Skeletal muscle tissue (tissue), 4 donors: Measurements from ENCODE around the gene DHX35. TPM values are rescaled to one million over a fixed set of nuclear protein-coding genes. Genes with fewer than 3 reads are reported as not detected.

Experiments used
- H3K27ac ChIP-seq: one replicate; pipeline ENCODE4 v1.7.0; 2013; ENCODE audit warnings: mild to moderate bottlenecking, low read depth, low read length, inconsistent platforms
- H3K27me3 ChIP-seq, 3 donors: one replicate each; pipeline ENCODE4 v1.7.0; 2013; ENCODE audit warnings: low read length in 3 of 3; ENCODE audit not compliant: control insufficient read depth in 3 of 3, insufficient read depth in 3 of 3
- H3K36me3 ChIP-seq, 3 donors: one replicate each; pipeline ENCODE4 v1.7.0; 2013; ENCODE audit warnings: low read length in 3 of 3; ENCODE audit not compliant: control insufficient read depth in 3 of 3, insufficient read depth in 3 of 3
- H3K4me1 ChIP-seq, 3 donors: one replicate each; pipeline ENCODE4 v1.7.0; 2013; ENCODE audit warnings: low read length in 3 of 3, mild to moderate bottlenecking in 3 of 3; ENCODE audit not compliant: control insufficient read depth in 3 of 3, insufficient read depth in 3 of 3
- H3K4me3 ChIP-seq, 3 donors: one replicate each; pipeline ENCODE4 v1.7.0; 2013; ENCODE audit warnings: low read length in 3 of 3
- H3K9ac ChIP-seq, 3 donors: one replicate each; pipeline ENCODE4 v1.7.0; 2013; ENCODE audit warnings: low read length in 3 of 3, mild to moderate bottlenecking in 3 of 3, moderate library complexity in 2 of 3, low read depth in 1 of 3
- H3K9me3 ChIP-seq, 3 donors: one replicate each; pipeline ENCODE4 v1.7.0; 2013; ENCODE audit warnings: low read length in 3 of 3; ENCODE audit not compliant: control insufficient read depth in 3 of 3
- total RNA-seq: library from RNA; depleted of rRNA; stranded (reverse); fragments of >200 nt; gene quantifications from one replicate; pipeline ENCODE4 v1.2.3, GENCODE V29; 2014
- donor health status: Osteomylitis.

The DHX35 gene
- total RNA-seq, 1 donor from 2014 or later = 8.4 TPM

- H3K27ac ChIP-seq = no peak overlapping the region
- no peak overlapping the region for H3K4me3 ChIP-seq
- peaks cover 0 to under 1% (median 0%) of the 10 kb centered on the region in 3 donors for H3K27me3 ChIP-seq
- H3K9ac ChIP-seq = no peak overlapping the region
- H3K9me3 ChIP-seq = no peaks in the 10 kb centered on the region
- peaks cover 6 to 9% (median 8%) of the 10 kb centered on the region in 3 donors for H3K36me3 ChIP-seq
- peaks cover 3 to 15% (median 13%) of the 10 kb centered on the region in 3 donors for H3K4me1 ChIP-seq
Measured at GRCh38 chr20:39047417-39047985, 85.4 kb downstream of the DHX35 start.

DNA sequence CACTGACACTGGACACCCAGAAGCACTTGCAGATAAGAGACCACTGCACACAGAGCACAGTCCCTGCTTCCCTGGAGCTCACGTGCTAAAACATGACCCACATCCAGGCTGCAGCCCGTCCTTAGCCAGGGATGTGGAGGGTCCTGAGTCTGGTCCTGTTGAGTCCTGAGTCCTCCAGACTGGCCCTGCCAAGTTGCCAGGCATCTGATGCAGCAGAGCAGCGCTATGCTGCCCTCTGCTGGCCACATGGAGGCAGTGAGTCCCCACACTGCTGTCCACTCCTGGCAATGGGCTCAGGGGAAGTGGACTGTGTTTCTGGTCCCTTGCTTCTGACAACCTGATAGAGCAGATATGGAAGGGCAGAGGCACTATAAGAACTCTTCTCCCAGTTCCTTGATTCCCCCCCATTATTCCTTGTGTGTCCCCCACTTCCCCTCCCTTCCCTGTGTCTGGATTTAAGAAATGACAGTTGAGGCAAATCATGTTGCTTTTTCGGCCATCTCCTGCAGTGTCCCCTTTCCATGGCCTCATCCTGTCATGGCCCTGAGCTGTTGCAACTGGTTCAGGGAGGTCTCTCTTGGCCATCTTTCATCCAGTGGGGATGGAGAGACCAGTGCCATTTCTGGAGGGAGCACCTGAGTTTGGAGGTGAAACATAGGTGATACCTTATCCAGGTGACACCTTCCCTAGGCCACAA, 86.0 kb downstream of the DHX35 start:
- H3K9me3 ChIP-seq = no peaks in the 10 kb centered on the region
- no peak overlapping the region for H3K27ac ChIP-seq
- peaks cover 0 to 2% (median 1%) of the 10 kb centered on the region in 3 donors for H3K36me3 ChIP-seq

GRCh38 chr20:39049148-39049547, 87.0 kb downstream of the DHX35 start:
- H3K9ac ChIP-seq = peak overlapping the region in 2 of 3 donors; percentile 33 to 81
- no peaks in the 10 kb centered on the region for H3K9me3 ChIP-seq
- peak overlapping the region in 2 of 3 donors; percentile 81 to 92 for H3K4me3 ChIP-seq
- no peak overlapping the region for H3K27ac ChIP-seq
- peaks cover 0 to 5% (median 0%) of the 10 kb centered on the region in 3 donors for H3K27me3 ChIP-seq
- peaks cover 3 to 15% (median 13%) of the 10 kb centered on the region in 3 donors for H3K4me1 ChIP-seq
- H3K36me3 ChIP-seq = no peaks in the 10 kb centered on the region

More for the DNA sequence above, 86.0 kb downstream of the DHX35 start:
- Histone ChIP-seq H3K4me3 (no peak overlapping the region), H3K4me1 (peaks cover 3 to 15% (median 13%) of the 10 kb centered on the region in 3 donors), H3K9ac (no peak overlapping the region), H3K27me3 (peaks cover 0 to 5% (median 0%) of the 10 kb centered on the region in 3 donors)

- H3K4me3 ChIP-seq = peak overlapping the region; percentile 81 to 92 (median 81)
- no peak overlapping the region for H3K27ac ChIP-seq
- no peaks in the 10 kb centered on the region for H3K36me3 ChIP-seq
- peaks cover 3 to 15% (median 13%) of the 10 kb centered on the region in 3 donors for H3K4me1 ChIP-seq
- H3K9ac ChIP-seq = peak overlapping the region; percentile 75 to 87 (median 81)
- peaks cover 0 to 5% (median 0%) of the 10 kb centered on the region in 3 donors for H3K27me3 ChIP-seq
- no peaks in the 10 kb centered on the region for H3K9me3 ChIP-seq
Measured at GRCh38 chr20:39049684-39050554, 87.8 kb downstream of the DHX35 start.

- Histone ChIP-seq H3K4me3 (peak overlapping the region; percentile 81 to 92 (median 81)), H3K9ac (peak overlapping the region in 1 of 3 donors; percentile 87), H3K9me3 (no peaks in the 10 kb centered on the region), H3K36me3 (no peaks in the 10 kb centered on the region), H3K4me1 (peaks cover 3 to 15% (median 13%) of the 10 kb centered on the region in 3 donors), H3K27me3 (peaks cover 0 to 5% (median 0%) of the 10 kb centered on the region in 3 donors), H3K27ac (no peak overlapping the region)
Measured at GRCh38 chr20:39050555-39050902, 88.4 kb downstream of the DHX35 start.

DNA sequence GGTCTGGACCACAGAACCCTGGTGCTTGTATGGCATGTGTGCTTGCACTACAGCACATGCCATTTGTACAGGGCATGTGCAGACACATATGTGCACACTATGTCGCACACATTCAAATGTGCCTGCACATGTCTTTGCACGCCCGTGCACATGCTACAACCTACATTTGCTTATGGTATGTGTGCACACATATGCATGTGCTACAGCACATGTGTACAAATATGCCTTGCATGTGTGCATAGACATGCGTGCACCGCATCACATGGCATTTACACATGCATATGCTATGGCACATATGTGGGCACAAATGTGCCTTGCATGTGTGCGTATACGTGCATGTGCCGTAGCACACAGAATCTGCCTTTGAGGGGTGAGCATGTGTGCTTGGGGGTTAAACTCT, 90.5 kb downstream of the DHX35 start:
- no peaks in the 10 kb centered on the region for H3K36me3 ChIP-seq
- H3K9me3 ChIP-seq = no peaks in the 10 kb centered on the region
- H3K4me1 ChIP-seq = peaks cover 3 to 15% (median 13%) of the 10 kb centered on the region in 3 donors
- H3K9ac ChIP-seq = no peak overlapping the region
- no peak overlapping the region for H3K4me3 ChIP-seq
- H3K27me3 ChIP-seq = peaks cover 0 to 5% (median 0%) of the 10 kb centered on the region in 3 donors
- H3K27ac ChIP-seq = no peak overlapping the region

DNA sequence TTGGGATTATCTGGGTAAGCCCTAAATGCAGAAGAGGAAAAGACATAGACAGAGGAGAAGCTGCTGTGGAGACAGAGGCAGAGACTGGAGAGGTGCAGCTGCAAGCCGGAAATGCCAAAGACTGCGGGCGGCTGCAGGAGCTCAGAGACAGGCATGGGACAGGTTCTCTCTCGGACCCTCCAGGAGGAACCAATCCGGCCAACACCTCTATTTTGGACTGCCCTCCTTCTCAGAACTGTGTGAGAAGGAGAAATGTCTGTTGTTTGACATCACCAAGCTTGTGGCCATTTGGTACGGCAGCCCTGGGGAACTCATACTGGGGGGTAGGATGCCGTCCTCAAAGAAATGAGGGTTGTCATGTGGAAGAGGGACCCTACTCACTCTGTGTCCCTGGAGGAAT, 95.0 kb downstream of the DHX35 start:
- Histone ChIP-seq H3K27me3 (peaks cover 0 to 5% (median 0%) of the 10 kb centered on the region in 3 donors), H3K4me1 (no peaks in the 10 kb centered on the region), H3K4me3 (no peak overlapping the region), H3K9ac (no peak overlapping the region), H3K36me3 (no peaks in the 10 kb centered on the region), H3K9me3 (no peaks in the 10 kb centered on the region), H3K27ac (no peak overlapping the region)

DNA sequence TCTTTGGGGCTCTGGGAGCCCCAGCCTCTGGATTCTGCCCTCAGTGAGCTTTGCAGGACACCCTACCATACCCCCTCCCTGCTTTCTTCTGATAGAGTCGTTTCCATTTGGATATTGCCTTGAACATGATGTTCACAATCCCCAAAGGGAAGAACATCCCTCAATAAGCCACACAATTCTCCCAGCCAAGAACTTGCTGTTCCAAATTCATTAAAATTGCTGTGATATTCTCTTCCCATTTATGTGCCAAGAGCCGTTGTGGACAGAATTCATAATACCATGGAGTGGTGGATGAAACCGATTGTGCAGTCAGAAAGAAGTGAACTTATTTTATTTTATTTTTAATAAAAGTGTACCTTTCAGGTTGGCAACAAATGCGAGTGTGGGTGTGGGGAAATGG, 95.8 kb downstream of the DHX35 start:
- Histone ChIP-seq H3K36me3 (no peaks in the 10 kb centered on the region), H3K27ac (no peak overlapping the region), H3K4me1 (no peaks in the 10 kb centered on the region), H3K27me3 (peaks cover 0 to under 1% (median 0%) of the 10 kb centered on the region in 3 donors), H3K9me3 (no peaks in the 10 kb centered on the region), H3K9ac (no peak overlapping the region), H3K4me3 (no peak overlapping the region)

DNA sequence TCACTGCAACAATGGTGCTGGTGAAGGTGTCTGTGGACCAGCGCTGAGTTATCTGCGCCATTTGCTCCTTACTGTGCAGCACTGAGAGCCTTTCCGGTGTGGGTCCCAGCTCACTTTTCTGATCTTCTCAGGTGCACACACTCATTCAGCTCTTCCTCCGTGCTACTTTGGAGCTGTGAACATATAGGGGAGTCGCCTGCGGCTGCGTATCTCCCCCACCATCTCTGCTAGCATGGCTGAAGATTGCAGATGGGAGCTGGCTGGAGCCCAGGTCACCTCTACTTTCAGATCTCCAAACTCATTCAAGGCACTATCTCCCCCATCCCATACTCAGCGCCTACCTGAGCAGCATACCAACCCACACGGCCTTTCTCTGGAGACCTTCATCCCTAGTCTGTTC, 96.9 kb downstream of the DHX35 start:
- no peaks in the 10 kb centered on the region for H3K36me3 ChIP-seq
- H3K4me3 ChIP-seq = no peak overlapping the region
- H3K9me3 ChIP-seq = no peaks in the 10 kb centered on the region
- no peak overlapping the region for H3K27ac ChIP-seq
- no peak overlapping the region for H3K9ac ChIP-seq
- H3K4me1 ChIP-seq = no peaks in the 10 kb centered on the region
- peaks cover 0 to under 1% (median 0%) of the 10 kb centered on the region in 3 donors for H3K27me3 ChIP-seq
